ENCODE results near the gene ZKSCAN3.

DNA sequence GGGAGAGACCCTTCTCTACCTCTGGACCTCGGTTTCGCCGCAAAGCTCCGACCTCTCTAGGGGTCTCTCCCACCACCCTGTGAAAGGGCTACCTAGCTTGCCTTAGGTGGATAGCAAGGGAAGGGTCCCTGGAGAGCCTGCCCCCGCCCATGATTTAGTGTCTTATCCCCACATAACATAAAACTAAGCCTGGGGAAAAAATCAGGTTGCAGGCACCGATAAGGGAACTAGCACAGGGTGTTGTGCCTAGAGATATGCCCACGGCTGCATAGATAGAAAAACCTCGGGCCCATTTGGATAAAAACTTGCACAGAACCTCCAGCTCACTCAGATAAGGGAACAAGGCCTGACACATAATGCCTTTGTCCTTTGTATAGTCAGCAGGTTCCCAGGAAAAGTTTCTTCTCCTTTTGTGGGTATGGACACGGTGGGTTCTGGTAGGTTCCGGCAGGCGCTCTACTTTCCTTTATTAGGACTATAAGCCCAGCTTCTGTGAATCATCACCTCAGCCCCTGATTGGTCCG, 14.6 kb upstream of the ZKSCAN3 start:
- TF ChIP-seq, protein P1, sequence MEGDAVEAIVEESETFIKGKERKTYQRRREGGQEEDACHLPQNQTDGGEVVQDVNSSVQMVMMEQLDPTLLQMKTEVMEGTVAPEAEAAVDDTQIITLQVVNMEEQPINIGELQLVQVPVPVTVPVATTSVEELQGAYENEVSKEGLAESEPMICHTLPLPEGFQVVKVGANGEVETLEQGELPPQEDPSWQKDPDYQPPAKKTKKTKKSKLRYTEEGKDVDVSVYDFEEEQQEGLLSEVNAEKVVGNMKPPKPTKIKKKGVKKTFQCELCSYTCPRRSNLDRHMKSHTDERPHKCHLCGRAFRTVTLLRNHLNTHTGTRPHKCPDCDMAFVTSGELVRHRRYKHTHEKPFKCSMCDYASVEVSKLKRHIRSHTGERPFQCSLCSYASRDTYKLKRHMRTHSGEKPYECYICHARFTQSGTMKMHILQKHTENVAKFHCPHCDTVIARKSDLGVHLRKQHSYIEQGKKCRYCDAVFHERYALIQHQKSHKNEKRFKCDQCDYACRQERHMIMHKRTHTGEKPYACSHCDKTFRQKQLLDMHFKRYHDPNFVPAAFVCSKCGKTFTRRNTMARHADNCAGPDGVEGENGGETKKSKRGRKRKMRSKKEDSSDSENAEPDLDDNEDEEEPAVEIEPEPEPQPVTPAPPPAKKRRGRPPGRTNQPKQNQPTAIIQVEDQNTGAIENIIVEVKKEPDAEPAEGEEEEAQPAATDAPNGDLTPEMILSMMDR (IDR thresholded peaks at IDR 0.05; ENCODE audit: insufficient read depth, low read length), result no peak
- TF ChIP-seq, protein P2, sequence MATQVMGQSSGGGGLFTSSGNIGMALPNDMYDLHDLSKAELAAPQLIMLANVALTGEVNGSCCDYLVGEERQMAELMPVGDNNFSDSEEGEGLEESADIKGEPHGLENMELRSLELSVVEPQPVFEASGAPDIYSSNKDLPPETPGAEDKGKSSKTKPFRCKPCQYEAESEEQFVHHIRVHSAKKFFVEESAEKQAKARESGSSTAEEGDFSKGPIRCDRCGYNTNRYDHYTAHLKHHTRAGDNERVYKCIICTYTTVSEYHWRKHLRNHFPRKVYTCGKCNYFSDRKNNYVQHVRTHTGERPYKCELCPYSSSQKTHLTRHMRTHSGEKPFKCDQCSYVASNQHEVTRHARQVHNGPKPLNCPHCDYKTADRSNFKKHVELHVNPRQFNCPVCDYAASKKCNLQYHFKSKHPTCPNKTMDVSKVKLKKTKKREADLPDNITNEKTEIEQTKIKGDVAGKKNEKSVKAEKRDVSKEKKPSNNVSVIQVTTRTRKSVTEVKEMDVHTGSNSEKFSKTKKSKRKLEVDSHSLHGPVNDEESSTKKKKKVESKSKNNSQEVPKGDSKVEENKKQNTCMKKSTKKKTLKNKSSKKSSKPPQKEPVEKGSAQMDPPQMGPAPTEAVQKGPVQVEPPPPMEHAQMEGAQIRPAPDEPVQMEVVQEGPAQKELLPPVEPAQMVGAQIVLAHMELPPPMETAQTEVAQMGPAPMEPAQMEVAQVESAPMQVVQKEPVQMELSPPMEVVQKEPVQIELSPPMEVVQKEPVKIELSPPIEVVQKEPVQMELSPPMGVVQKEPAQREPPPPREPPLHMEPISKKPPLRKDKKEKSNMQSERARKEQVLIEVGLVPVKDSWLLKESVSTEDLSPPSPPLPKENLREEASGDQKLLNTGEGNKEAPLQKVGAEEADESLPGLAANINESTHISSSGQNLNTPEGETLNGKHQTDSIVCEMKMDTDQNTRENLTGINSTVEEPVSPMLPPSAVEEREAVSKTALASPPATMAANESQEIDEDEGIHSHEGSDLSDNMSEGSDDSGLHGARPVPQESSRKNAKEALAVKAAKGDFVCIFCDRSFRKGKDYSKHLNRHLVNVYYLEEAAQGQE (IDR thresholded peaks at IDR 0.05; ENCODE audit: insufficient replicate concordance, low read depth), result no peak

Measured in HL-60 (cell line).